HFFc6 (cell line): ENCODE measurements around the gene EME2. TPM values are rescaled to one million over a fixed set of nuclear protein-coding genes. Genes with fewer than 3 reads are reported as not detected.

Experiments
- DNase-seq: peaks from one replicate; pipeline ENCODE4 v3.0.0-alpha.2; 2018
- H3K27ac Mint-ChIP-seq: 2 replicates; pipeline ENCODE4 v1.8.0; 2020; ENCODE audit warnings: mild to moderate bottlenecking, mixed read lengths
- H3K27me3 Mint-ChIP-seq: 2 replicates; pipeline ENCODE4 v1.8.0; 2021; ENCODE audit warnings: mild to moderate bottlenecking, moderate library complexity, mixed read lengths; ENCODE audit not compliant: insufficient read depth
- H3K36me3 Mint-ChIP-seq: 2 replicates; pipeline ENCODE4 v1.8.0; 2021; ENCODE audit warnings: low read depth, mixed read lengths
- H3K4me1 Mint-ChIP-seq: 2 replicates; pipeline ENCODE4 v1.8.0; 2020; ENCODE audit warnings: low read depth, mixed read lengths
- H3K4me3 Mint-ChIP-seq: 2 replicates; pipeline ENCODE4 v1.8.0; 2020; ENCODE audit warnings: mild to moderate bottlenecking, moderate library complexity, mixed read lengths
- H3K9me3 Mint-ChIP-seq: 2 replicates; pipeline ENCODE4 v1.8.0; 2020; ENCODE audit warnings: mild to moderate bottlenecking, mixed read lengths
- CTCF ChIP-seq: fragments of 200-600 bp; sonication (generic); IDR thresholded peaks from 2 replicates; pipeline ENCODE4 v1.5.0; 2021; ENCODE audit warnings: antibody characterized with exemption, mild to moderate bottlenecking
- total RNA-seq, 6 experiments: library from RNA; stranded (reverse); fragmentation: NEBNext Ultra II Directional; extraction: Animal tissue kit (Norgen Biotek cat#: 25700); gene quantifications; 2 replicates in 1 of 6; 3 replicates in 5 of 6; pipeline ENCODE4 v1.2.3, GENCODE V29; 2021

Gene EME2
- total RNA-seq, 6 experiments from 2014 or later, result 11.4 to 16.1 (median 12.3) TPM

- no peak for DNase-seq
- no peak for TF ChIP-seq CTCF
- Mint-ChIP-seq H3K4me1 (peaks cover 8% of the 10 kb centered on the region), H3K36me3 (peaks cover 15% of the 10 kb centered on the region), H3K4me3 (no peak overlapping the region), H3K27ac (no peak overlapping the region), H3K27me3 (no peaks in the 10 kb centered on the region), H3K9me3 (no peaks in the 10 kb centered on the region)
Observed at GRCh38 chr16:1727651-1728624, 44.7 kb upstream of the EME2 start.

GRCh38 chr16:1729026-1729425 lies 43.6 kb upstream of the EME2 start:
- no peaks in the 10 kb centered on the region for H3K4me1 Mint-ChIP-seq
- H3K27ac Mint-ChIP-seq, result no peak overlapping the region
- no peaks in the 10 kb centered on the region for H3K9me3 Mint-ChIP-seq
- TF ChIP-seq CTCF, result no peak
- peaks cover 15% of the 10 kb centered on the region for H3K36me3 Mint-ChIP-seq
- no peak for DNase-seq
- no peaks in the 10 kb centered on the region for H3K27me3 Mint-ChIP-seq
- H3K4me3 Mint-ChIP-seq, result no peak overlapping the region

GRCh38 chr16:1729445-1729844 lies 43.2 kb upstream of the EME2 start:
- no peak for TF ChIP-seq CTCF
- no peak for DNase-seq
- Mint-ChIP-seq H3K27me3 (peaks cover 2% of the 10 kb centered on the region; the same call in 1 of the 2 replicates), H3K36me3 (peaks cover 15% of the 10 kb centered on the region), H3K27ac (no peak overlapping the region), H3K9me3 (no peaks in the 10 kb centered on the region), H3K4me3 (no peak overlapping the region), H3K4me1 (no peaks in the 10 kb centered on the region)

- Mint-ChIP-seq H3K27ac (no peak overlapping the region), H3K4me1 (no peaks in the 10 kb centered on the region), H3K27me3 (peaks cover 2% of the 10 kb centered on the region; the same call in 1 of the 2 replicates), H3K4me3 (no peak overlapping the region), H3K9me3 (no peaks in the 10 kb centered on the region), H3K36me3 (peaks cover 15% of the 10 kb centered on the region)
- no peak for TF ChIP-seq CTCF
- DNase-seq, result no peak
Observed at GRCh38 chr16:1731073-1731472, 41.5 kb upstream of the EME2 start.

GRCh38 chr16:1731603-1732002 lies 41.0 kb upstream of the EME2 start:
- no peak overlapping the region for H3K27ac Mint-ChIP-seq

More at GRCh38 chr16:1731603-1732002, 41.0 kb upstream of the EME2 start:
- Mint-ChIP-seq H3K4me1 (no peaks in the 10 kb centered on the region), H3K4me3 (no peak overlapping the region), H3K27me3 (peaks cover 2% of the 10 kb centered on the region; the same call in 1 of the 2 replicates), H3K36me3 (peaks cover 15% of the 10 kb centered on the region), H3K9me3 (no peaks in the 10 kb centered on the region)
- DNase-seq, result no peak
- no peak for TF ChIP-seq CTCF
